Nucleus accumbens (tissue), 56 donors: Measurements from ENCODE around the gene FAM89A.
"Not testable (repeated sequence)": the region's sequence is repeated elsewhere in the genome, so short reads cannot be mapped to it uniquely, and the experiment has no call there.

Source experiments
- DNase-seq, 56 donors: peaks; one replicate each; lab custom pipeline; 2025; lab: John Stamatoyannopoulos, UW

Gene FAM89A

DNA sequence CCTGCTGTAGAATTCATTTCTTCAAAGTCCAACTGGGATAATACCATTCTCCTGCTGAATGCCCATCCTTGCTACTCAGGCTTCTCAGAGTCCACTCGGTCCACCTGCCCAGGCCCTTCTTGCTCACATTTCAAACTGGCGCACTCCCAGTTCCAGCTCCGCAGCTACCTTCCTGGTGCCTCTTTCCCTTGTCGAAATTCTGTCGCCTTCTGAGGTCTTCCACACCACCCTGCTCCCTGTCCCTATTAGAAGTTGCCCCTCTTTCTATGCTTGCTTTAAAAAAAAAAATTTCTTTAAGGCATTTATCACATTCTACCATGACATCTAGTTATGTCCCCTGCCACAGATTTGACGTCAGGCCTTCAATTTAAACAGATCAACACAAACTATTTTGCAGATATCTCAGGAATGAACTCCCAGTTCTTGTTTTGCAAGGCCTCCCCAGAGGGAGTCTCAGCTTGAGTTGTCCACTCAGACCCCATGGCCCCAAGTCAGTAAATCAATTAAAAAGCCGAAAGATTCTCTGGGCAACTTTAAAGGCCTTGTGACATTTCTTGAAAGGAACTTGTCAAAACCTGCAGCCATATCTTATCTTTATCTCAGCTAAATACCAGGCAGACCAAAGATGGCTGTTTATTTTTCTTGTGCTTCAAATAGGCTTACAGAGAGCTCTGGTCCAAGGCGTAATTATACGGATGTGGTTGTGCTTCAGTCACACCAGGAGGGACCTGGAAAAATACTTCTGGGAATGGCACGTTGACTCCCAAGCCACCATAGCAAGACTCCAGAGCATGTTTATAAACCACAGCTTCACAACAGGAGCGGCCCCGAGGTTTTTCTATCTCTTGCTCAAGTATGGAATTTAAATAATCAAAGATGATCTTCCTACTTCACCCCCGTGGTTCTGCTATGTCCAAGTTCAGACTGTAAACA is 2.2 kb downstream of the FAM89A start:
- DNase-seq = no peak

DNA sequence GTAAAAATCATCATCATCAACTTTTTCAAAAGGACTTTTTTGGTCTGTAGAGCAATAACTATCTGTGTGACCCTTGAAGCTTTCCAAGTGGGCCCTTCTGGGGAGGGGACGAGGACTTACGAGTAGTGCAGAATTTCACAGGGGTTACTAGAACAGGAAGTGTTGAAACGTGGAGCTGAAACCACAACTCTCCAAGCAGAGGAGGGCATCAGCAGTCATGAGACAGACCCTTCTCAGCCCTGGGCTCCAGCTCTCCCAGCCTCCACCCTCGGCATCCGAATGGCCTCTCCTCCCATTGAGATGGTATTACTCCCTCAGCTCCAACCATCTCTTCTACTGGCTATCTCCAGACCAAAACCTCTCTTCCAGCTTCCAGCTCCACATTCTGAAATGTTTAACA is 3.6 kb downstream of the FAM89A start:
- no peak for DNase-seq

DNA sequence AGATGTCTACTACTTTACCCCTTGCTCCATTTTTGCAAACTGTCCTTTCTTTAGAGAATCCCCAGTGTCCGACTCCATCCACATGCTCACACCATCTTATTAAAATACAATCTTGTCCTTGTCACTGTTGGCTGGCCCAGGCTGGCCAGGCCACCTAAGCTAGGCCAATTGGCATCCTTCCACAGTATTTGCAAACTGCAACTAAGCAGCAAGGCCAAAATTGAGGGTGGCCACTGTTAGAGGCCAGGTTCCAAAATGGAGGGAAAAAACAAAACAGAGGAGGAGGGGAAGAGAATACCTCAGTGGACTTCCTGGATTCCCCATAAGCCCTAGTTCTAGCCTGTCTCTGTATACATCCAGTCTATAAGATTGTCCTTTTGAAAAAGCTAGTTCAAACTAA is 4.3 kb downstream of the FAM89A start:
- peak in 3 of 56 donors; percentile 18 to 20 (median 18) for DNase-seq

DNA sequence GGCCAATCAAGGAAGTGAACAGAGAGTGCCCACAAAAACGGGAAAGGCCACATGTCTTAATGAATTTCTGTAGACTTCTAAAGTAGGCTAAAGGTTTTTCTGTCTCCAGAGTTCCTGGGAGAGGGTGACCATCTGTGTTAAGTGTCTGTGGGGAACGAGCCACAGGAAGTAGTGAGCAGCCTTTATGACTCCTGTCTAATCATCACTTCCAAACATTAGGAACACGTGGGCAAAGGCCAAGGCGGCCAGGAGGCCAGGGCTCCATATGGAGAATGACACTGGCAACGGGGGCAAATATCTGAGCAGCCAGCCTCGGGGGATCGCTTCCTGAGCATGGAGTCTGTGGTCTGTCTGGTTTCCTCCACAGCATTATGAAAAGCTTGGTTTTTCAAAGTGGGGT is 7.1 kb downstream of the FAM89A start:
- DNase-seq = no peak

DNA sequence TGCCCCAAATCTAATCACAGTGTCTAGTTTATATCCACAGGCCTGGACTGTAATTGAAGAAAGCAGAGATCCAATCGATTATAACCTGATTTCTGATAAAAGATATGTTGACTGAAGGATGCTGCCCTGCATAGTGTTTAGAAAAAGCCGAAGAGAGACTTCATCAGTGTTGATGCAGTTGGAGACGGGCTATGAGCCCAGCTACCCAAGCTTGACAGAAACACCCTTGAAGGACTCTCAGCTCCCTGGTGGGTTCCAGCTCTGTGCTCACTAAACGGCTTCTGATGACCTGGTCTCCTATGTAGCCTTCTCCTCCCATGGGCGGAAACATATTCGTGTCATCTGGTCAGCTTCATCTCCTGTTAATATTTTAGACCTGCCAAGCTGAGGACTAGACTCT is 10.2 kb downstream of the FAM89A start:
- no peak for DNase-seq

DNA sequence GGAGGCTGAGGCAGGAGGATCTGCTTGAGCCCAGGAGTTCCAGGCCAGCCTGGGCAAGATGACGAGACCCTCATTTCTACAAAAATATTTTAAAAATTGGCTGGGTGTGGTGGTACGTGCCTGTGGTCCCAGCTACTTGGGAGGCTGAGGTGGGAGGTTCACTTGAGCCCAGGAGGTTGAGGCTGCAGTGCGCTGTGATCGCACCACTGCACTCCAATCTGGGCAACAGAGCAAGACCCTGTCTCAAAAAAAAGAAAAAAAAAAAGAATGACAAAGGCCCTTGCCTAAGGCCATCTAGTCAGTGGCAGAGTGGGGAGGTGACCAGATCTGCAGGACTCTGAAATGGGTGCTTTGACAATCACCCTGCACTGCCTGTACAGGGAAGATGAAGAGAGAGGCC is 10.8 kb downstream of the FAM89A start:
- not testable (repeated sequence) for DNase-seq

DNA sequence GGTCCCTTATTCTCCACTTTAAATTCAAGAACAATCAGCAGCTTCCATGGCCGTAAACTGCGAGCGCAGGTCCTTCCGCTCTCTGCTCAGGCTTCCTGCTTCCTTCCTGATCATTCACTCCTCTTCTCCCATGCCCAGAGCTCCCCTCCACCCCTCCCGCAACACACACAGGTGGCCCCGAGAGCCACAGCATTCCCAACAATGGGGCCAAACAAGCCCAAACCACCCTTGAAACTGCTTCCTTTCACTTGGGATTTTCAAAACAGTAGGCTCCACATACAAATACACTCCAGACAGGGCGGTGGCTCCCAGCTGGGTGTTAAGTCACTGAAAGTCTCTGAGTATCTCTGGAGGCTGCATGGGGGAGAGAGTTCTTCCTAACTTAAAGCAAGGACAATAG is 11.4 kb downstream of the FAM89A start:
- no peak for DNase-seq

DNA sequence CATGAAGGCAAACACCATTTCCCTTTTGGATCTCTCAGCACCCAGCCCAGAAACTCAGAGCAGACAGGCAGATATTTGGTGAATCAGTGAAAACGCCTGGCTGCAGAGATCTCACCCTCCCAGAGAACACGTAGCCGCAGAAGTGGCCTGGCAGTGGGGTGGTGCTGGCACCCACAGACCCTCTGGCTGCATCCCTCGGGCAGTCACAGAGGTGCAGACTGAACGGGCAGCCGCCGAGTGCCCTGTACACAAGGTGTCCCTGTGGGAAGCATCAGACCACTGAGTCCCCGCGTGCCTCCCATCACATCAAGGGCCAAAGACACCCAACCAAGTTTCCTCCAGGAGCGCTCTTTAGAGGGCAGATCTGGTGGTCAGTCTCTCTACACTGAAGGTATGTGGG is 12.1 kb downstream of the FAM89A start:
- no peak for DNase-seq

DNA sequence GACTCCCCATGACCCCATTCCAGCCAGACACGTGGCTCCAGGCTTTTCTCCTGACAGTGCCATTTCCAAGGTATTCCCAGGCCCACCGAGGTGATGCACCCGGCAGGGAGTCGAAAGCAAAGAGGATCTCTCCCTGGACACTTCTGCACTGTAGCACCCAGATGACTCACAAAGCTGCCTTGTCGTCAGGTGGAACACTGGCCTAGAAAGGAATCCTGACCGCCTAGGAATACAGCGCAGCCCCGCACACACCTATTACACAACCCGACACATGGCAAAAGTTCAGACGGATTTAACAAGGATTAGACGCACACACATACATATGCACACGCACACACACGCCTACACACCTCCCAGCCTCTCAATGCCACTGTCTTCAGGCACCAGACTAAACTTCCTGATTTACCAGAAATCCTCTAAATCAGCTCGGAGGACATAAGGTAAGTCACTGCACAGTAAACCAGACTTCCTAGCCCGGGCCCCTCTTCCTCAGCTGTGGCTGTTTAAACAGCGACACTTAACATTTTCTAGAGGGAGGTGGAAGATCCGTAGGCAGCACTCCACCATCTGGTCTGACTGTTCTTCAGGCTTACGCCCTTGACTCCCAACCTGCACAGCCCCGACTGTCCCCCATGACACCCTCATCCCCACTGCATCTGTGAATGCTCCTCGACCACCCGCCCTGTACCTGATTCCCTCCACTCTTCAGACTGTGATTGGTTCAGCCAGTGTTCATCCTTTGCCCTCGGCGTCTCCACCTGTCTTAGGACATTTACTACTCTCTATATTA is 12.7 kb downstream of the FAM89A start:
- no peak for DNase-seq

DNA sequence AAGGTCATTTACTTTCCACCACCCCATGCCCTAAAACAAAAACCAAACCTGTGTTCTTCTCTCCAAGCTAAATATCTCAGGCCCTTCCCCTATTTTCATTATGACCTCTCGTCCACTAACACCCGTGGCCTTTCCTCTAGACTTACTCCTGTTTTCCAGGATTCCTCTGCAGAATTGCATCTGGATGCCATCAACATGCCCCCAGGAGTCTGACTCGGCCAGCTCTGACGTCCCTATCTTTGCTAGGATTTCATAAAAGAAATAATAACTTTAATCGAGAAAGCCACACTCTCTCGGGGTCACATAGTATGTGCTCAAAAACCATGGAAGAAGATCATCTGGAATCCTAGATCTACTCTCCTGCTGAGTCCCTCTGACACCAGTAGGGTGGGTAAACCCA is 13.5 kb downstream of the FAM89A start:
- DNase-seq = no peak

DNA sequence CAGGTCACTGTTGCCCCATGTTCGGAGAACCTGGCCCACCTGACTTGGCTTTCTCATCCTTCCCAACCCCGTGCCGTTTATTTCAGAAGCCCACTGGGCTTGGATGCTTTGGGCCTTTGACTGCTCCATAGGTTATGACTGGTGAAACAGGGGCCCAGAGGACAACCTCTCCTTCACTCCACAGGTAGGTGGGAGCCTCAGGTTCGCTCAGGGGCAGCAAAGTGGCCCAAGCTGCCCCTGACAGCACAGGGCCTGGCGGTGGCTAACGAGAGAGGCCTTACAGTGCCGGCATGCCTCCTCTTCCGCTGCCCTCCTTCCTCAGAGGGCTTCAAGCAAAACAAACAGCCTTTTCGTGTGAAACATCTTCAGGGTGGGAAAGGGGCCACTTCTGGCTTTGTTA is 16.9 kb downstream of the FAM89A start:
- no peak for DNase-seq

DNA sequence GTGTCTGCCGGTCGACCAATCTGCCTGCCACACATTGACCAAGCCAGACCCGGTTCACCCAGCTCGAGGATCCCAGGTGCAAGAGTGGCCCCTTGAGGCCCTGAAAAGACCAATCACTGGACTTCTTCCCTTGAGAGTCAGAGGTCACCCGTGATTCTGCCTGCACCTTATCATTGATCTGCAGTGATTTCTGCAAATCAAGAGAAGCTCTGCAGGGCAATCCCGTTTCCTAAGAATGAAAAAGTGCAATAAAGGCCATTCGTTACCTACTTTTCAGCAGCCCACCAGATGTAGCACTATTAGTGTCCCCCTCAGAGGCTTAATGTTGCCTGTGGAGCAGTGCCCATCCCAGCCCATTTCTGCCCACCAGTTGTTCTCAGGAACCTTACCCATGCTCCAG is 17.5 kb downstream of the FAM89A start:
- not testable (repeated sequence) for DNase-seq

DNA sequence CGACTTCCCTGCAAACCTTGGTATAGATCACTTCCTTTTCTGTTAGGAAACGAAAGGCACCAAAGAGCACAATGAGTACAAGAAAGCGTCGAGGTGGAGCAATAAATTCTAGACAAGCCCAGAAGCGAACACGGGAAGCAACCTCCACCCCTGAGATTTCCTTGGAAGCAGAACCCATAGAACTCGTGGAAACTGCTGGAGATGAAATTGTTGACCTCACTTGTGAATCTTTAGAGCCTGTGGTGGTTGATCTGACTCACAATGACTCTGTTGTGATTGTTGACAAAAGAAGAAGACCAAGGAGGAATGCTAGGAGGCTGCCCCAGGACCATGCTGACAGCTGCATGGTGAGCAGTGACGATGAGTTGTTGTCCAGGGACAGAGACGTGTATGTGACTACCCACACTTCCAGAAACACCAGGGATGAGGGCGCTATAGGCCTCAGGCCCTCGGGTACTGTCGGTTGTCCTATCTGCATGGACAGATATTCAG is 18.5 kb downstream of the FAM89A start:
- no peak for DNase-seq

DNA sequence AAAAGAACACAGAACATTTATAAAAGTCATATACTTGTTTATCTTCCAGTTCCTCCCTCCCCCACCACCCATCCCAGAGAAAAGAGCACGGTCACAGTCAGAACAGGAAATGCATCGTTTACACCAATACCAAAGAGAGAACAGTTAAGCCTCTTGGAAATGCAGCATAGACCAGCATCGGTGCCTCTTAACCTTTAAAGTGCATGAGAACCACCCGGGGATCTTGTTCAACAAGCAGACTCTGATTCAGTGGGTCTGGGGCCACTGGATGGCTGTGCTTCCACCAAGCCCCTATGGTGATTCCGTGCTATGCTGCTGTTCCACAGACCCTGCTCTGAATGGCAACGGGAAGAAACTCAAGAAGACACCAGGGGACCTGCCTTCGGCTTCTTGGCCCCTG is 19.2 kb downstream of the FAM89A start:
- DNase-seq = no peak

DNA sequence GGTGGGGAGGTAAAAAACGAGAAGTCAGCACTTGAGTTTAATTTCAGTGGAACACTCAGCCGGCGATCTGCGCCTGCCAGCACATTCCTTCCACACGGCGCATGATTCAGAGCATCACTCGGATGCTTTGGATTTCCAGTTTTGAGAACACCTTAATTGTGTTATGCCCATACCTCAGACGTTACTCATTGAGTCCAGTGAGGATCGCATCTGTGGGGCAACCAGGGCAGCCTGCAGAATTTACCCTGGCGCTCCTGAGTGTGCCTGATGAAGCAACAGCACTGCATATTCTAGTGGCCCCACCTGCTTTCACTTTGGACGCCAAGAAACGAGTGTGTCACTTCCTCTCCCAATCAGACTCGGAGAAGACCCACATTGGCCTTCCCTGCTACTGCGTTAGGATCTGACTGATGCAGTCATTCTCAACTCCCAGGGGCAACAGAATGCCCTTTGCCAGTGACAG is 19.9 kb downstream of the FAM89A start:
- no peak for DNase-seq

DNA sequence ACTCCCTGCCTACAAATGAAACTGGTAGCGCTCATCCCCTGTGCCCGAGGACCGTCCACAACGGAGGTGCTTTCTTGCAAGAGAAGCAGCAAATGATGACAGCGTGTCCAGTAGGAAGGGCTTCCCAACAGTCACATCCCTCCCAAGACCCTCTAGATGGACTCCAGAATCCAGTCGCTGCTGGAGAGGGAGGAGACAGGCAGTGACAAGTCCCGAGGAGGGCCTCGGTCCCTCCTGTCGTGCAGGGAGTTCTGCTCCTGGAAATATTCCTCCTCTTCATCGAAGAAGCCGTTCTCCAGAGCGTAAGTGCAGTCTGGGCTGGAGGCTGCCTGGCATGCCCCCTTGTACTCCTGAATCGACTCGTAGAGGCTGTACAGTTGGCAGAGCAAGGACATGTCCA is 20.3 kb downstream of the FAM89A start:
- DNase-seq = no peak

DNA sequence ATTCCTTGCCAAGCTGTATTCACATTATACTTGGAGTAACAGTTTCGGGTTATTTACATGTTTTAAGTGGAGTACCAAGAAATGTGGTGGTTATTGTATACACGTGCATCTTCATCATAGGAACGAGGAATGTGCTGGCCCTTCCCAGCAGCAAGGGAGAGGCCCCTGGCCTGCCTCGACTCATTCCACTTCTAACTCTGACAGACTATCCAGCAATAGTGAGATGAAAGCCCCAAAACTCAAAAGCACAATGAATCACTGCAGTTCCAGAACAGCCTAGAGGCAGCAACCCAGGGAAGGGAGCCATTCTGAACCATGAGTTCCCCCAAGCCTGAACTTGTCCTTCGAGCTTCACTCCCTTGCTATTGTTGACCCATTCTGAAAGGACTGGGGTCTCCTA is 23.1 kb downstream of the FAM89A start:
- no peak for DNase-seq

DNA sequence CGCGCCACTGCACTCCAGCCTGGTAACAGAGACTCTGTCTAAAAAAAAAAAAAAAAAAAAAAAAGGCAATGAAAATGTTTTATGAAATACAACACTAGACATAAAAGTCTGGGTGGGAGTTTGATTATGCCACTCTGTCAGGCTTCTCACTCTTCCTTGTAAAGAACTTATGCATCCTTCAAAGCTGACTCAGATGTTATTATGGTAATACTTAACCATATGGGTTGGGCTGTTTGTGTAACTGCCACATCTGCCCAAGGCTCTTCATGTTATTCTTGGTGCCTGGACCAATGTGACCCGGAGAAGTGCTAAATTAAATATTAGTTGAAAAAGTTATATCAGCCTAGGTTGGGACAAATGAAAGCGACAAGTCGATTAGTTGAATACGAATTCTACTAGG is 23.8 kb downstream of the FAM89A start:
- DNase-seq = no peak

DNA sequence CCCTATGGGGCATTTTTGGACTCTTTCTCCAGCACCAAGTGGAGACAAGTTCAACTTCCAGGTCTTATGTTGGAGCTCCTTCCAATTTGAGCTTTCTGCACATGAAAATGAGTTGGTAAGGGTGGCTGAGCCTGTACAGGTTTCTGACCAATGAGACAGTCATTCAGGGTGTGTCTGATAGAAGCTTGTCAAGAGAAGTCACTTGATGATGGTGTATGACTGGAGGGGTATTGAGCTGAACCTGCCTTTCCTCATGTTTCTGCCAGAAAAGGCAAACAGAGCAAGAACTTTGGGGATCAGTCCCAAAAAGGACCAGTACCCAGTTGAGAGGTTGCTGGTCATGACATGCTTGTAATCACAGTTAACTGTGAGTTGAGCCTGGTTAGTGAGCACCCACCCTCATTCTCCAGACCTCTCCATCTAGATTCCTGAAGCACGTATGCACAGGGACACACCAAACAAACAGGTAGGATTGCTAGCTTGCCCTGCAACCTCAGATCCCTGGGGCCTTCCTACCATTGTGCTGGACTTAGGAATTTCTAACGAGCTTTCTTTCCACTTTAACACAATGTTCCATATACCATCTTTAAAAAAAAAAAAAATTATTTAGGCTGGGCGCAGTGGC is 26.6 kb downstream of the FAM89A start:
- DNase-seq = no peak

DNA sequence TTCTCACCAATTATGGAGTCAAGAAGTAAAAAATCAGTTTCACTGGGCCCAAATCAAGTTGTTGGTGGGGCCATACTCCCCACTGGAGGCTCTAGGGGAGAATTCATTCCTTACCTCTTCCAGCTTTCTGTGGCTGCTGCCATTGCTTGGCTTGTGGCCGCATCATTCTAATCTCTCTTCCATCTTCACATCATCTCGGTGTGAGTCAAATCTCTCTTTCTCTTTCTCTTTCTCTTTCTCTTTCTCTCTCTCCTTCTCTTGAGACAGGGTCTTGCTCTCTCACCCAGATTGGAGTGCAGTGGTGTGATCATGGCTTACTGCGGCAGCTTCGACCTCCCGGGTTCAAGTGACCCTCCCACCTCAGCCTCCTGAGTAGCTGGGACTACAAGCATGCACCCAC is 28.1 kb downstream of the FAM89A start:
- no peak for DNase-seq

DNA sequence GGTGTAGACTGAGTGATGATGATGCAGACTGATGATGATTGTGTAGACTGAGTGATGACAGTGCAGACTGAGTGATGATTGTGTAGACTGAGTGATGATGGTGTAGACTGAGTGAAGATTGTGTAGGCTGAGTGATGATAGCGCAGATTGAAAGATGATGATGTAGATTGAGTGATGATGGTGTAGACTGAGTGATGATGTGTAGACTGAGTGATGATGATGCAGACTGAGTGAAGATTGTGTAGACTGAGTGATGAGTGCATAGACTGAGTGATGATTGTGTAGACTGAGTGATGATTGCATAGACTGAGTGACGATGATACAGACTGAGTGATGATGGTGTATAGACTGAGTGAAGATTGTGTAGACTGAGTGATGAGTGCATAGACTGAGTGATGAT is 28.7 kb downstream of the FAM89A start:
- no peak for DNase-seq
